Endothelial cell (in vitro differentiated cells): ENCODE measurements around the gene TEX54. TPM values are rescaled to one million over a fixed set of nuclear protein-coding genes. Genes with fewer than 3 reads are reported as not detected.

ENCODE experiments used
- DNase-seq: peaks from one replicate; pipeline ENCODE4 v3.0.0; 2021; ENCODE audit warnings: low spot score
- H3K27ac Mint-ChIP-seq: one replicate; pipeline ENCODE4 v1.8.0; 2021; ENCODE audit warnings: mixed read lengths, inconsistent platforms; ENCODE audit not compliant: unreplicated experiment
- H3K27me3 Mint-ChIP-seq: one replicate; pipeline ENCODE4 v1.8.0; 2021; ENCODE audit warnings: mild to moderate bottlenecking, moderate library complexity, mixed read lengths, inconsistent platforms; ENCODE audit not compliant: unreplicated experiment
- H3K36me3 Mint-ChIP-seq: one replicate; pipeline ENCODE4 v1.8.0; 2021; ENCODE audit warnings: mild to moderate bottlenecking, low read depth, mixed read lengths, inconsistent platforms; ENCODE audit not compliant: unreplicated experiment
- H3K4me1 Mint-ChIP-seq: one replicate; pipeline ENCODE4 v1.8.0; 2021; ENCODE audit warnings: mild to moderate bottlenecking, mixed read lengths, inconsistent platforms; ENCODE audit not compliant: unreplicated experiment
- H3K4me3 Mint-ChIP-seq: one replicate; pipeline ENCODE4 v1.8.0; 2021; ENCODE audit warnings: mild to moderate bottlenecking, mixed read lengths, inconsistent platforms; ENCODE audit not compliant: unreplicated experiment
- H3K9me3 Mint-ChIP-seq: one replicate; pipeline ENCODE4 v1.8.0; 2021; ENCODE audit warnings: mixed read lengths, inconsistent platforms; ENCODE audit not compliant: unreplicated experiment
- total RNA-seq: library from RNA; stranded (reverse); fragmentation: NEBNext Ultra II Directional; extraction: Animal tissue kit (Norgen Biotek cat#: 25700); gene quantifications from one replicate; pipeline ENCODE4 v1.2.1, GENCODE V29; 2021; ENCODE audit not compliant: unreplicated experiment
- TF ChIP-seq, protein P1 (sequence below): fragments of 200-600 bp; sonication (generic); IDR thresholded peaks from one replicate; pipeline ENCODE4 v1.5.0; 2021; ENCODE audit warnings: antibody characterized with exemption; ENCODE audit not compliant: unreplicated experiment

The TEX54 gene
- total RNA-seq, 1 donor from 2014 or later = not detected

DNA sequence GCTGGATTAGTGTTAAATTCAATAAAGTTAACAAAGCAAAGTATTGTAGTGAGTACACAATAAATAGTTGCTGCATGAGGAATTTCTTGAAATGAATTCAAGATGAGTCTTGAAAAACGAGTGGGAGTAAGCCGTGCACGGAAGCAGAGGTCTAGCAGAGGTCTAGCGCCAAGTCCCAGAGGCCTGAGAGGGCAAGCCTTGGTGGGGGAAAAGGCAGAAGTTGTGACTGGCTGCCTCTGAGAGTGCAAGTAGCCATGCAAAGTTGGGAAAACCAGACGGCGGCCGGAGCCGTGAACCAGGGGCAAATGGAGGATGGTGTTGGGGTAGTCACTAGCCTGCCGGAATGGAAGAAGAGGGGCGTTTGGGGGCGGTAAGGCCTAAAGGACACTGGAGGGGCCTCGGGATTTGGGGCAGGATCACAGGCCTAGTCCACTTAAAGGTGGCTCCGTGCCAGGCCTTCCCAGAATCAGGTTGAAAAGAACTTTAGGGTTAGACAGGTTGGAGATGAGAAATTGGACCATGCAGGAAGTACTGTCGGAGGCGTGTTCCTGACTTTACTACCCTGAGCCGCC is 47.7 kb upstream of the TEX54 start:
- DNase-seq = peak; percentile 19
- Mint-ChIP-seq H3K4me1 (peaks cover 52% of the 10 kb centered on the region), H3K9me3 (no peaks in the 10 kb centered on the region), H3K36me3 (peaks cover 42% of the 10 kb centered on the region), H3K4me3 (peak overlapping the region; percentile 100), H3K27ac (peak overlapping the region; percentile 99), H3K27me3 (peaks cover 16% of the 10 kb centered on the region)
- TF ChIP-seq, protein P1, sequence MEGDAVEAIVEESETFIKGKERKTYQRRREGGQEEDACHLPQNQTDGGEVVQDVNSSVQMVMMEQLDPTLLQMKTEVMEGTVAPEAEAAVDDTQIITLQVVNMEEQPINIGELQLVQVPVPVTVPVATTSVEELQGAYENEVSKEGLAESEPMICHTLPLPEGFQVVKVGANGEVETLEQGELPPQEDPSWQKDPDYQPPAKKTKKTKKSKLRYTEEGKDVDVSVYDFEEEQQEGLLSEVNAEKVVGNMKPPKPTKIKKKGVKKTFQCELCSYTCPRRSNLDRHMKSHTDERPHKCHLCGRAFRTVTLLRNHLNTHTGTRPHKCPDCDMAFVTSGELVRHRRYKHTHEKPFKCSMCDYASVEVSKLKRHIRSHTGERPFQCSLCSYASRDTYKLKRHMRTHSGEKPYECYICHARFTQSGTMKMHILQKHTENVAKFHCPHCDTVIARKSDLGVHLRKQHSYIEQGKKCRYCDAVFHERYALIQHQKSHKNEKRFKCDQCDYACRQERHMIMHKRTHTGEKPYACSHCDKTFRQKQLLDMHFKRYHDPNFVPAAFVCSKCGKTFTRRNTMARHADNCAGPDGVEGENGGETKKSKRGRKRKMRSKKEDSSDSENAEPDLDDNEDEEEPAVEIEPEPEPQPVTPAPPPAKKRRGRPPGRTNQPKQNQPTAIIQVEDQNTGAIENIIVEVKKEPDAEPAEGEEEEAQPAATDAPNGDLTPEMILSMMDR = no peak

DNA sequence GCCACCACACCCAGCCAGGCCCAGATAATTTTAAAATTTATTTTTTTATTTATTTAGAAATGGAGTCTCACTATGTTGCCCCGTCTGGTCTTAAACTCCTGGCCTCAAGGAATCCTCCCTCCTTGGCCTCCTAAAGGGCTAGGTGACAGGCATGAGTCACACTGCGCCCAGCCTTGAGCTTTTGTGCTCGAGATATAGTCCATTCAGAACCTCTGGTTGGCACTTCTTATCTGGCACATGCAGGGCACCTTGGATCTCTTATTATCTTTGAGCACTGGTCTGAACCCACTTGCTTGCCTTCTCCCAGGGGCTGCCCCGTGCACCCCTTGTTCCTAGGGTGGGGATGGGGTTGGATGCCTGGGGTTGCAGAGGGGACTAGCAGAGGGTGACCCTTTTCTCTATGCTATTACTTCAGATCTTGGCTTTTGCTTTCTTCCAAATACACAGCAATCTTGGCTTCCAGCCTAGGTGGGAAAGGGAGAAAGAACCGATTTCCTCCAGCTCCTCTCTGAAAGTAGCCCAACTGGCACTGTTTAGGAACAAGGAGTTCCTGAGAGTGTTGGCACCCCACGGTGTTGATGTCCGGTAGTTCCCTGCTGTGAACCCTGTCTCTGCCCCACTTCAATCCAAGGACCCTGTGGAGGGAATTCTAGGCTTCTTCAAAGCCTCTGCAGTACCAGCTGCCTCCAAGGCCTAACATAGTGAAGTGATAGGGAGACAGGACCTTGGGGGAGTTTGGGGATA is 46.8 kb upstream of the TEX54 start:
- H3K9me3 Mint-ChIP-seq = no peaks in the 10 kb centered on the region
- peaks cover 37% of the 10 kb centered on the region for H3K36me3 Mint-ChIP-seq
- TF ChIP-seq, protein P1 = no peak
- peak overlapping the region; percentile 83 for H3K27ac Mint-ChIP-seq
- H3K27me3 Mint-ChIP-seq = peaks cover 16% of the 10 kb centered on the region
- H3K4me3 Mint-ChIP-seq = peak overlapping the region; percentile 100
- H3K4me1 Mint-ChIP-seq = peaks cover 48% of the 10 kb centered on the region
- no peak for DNase-seq

DNA sequence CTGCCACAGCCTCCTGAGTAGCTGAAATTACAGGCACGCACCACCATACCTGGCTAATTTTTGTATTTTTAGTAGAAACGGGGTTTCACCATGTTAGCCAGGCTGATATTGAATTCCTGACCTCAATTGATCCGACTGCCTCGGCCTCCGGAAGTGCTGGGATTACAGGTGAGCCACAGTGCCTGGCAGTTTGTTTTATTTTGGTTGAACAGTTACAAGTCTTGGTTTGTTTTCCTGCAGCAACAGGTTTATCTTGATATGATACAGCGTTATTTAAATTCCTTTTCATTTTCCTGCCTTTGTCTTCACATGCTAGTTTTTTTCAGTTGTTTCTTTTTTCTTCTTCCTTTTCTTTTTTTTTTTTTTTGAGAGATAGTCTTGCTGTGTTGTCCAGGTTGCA is 44.1 kb upstream of the TEX54 start:
- Mint-ChIP-seq H3K4me3 (peak overlapping the region; percentile 31), H3K36me3 (peaks cover 12% of the 10 kb centered on the region), H3K4me1 (peaks cover 21% of the 10 kb centered on the region), H3K9me3 (no peaks in the 10 kb centered on the region), H3K27ac (peak overlapping the region; percentile 9), H3K27me3 (peaks cover 10% of the 10 kb centered on the region)
- no peak for DNase-seq
- TF ChIP-seq, protein P1 = no peak

DNA sequence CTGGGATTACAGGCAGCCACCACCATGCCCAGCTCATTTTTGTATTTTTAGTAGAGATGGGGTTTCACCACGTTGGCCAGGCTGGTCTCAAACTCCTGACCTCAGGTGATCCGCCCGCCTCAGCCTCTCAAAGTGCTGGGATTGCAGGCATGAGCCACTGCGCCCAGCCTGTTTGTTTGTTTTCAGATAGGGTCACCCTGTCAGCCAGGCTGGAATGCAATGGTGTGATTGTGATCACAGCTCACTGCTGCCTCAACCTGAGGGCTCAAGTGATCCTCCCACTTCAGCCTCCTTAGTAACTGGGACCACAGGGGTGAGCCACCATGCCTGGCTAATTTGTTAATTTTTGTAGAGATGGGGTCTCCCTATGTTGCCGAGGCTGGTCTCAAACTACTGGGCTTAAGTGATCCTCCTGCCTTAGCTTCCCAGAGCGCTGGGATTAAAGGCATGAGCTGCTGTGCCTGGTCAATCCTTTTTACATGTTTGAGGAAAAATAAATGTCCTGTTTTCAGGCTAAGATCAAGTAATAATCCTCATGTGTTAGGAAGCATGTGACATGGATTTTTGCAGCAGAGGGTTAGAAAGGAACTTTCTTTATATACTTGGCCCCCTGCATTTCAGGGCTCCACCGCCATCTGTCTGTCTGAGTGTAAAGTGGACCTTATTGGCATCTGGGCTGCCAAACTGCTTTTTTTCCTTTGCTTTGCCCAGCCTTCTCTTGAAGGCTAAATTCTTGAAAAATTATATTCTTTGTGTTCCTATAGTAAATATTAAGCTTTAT is 43.2 kb upstream of the TEX54 start:
- peaks cover 10% of the 10 kb centered on the region for H3K27me3 Mint-ChIP-seq
- no peak overlapping the region for H3K27ac Mint-ChIP-seq
- peaks cover 20% of the 10 kb centered on the region for H3K4me1 Mint-ChIP-seq
- H3K9me3 Mint-ChIP-seq = no peaks in the 10 kb centered on the region
- peaks cover 9% of the 10 kb centered on the region for H3K36me3 Mint-ChIP-seq
- TF ChIP-seq, protein P1 = no peak
- DNase-seq = no peak
- H3K4me3 Mint-ChIP-seq = no peak overlapping the region
